Right lung (tissue), 5 donors: Measurements from ENCODE around the gene FOXO4. TPM values are rescaled to one million over a fixed set of nuclear protein-coding genes. Genes with fewer than 3 reads are reported as not detected.

Experiments used
- DNase-seq, 2 donors: peaks; one replicate each; pipeline ENCODE4 v3.0.0-alpha.2; 2013
- polyA plus RNA-seq, 5 donors: library from polyadenylated mRNA; unstranded; fragments of 120-200 nt; gene quantifications; one replicate each; pipeline versions ENCODE4 v1.2.1 to v1.2.3, GENCODE V29; 2013; ENCODE audit warnings: inconsistent platforms in 1 of 5, low replicate concordance in 1 of 5; ENCODE audit not compliant: insufficient read length in 5 of 5, insufficient read depth in 1 of 5

The FOXO4 gene
- polyA plus RNA-seq, 5 donors, result 16.0 to 22.1 (median 19.6) TPM

- DNase-seq, result no peak
These were observed 44.8 kb downstream of the FOXO4 start for GRCh38 chrX:71140440-71140839.

DNA sequence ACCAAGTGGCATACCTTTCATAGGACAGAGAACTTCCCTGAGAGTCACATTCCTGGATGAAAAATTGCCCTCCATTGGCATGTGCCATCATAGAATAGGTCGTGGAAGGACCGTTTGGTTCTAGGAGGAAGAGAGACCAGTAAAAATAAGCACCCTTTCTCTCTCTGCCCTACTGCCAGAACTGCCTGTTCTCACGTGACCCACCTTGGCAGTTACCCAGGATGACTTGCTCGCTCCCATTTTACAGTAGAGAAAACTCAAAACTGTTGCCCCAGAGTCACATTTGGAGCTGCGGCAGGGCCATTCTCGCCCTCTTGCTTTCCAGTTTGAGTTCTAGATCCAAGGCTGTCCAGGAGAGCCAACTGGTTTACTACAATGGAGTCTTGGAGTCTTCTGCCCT lies 47.9 kb downstream of the FOXO4 start:
- DNase-seq, result no peak

- no peak for DNase-seq
These were observed 49.0 kb downstream of the FOXO4 start, which contains the start of gene NLGN3 for GRCh38 chrX:71144651-71145050. Gene NLGN3, plus strand, starts transcription at chrX:71144841. Its CDS starts 2,909 bp downstream, at chrX:71147750.

- DNase-seq, result no peak
These were observed 52.0 kb downstream of the FOXO4 start for GRCh38 chrX:71147496-71148277.

- DNase-seq, result no peak
These were observed 52.6 kb downstream of the FOXO4 start for GRCh38 chrX:71148278-71148663.

- no peak for DNase-seq
These were observed 55.7 kb downstream of the FOXO4 start for GRCh38 chrX:71151366-71151765.

Other genes with a start within 250 kb of the FOXO4 start
- gene TEX11, start 187.1 kb upstream of the FOXO4 start, polyA plus RNA-seq, result under 1 TPM in 2 of 5 donors, not detected in 3; 0.04 to 0.05 TPM
- gene SLC7A3, start 164.8 kb upstream of the FOXO4 start, polyA plus RNA-seq, result 1 to 10 TPM; 2.1 to 4.5 (median 3.7) TPM
- 10 to 100 TPM; 51.5 to 61.7 (median 53.8) TPM for gene SNX12, start 27.5 kb upstream of the FOXO4 start, polyA plus RNA-seq
- gene CXorf65, start 10.9 kb downstream of the FOXO4 start, polyA plus RNA-seq, result under 1 TPM in 2 of 5 donors, not detected in 3; 0.22 to 0.28 TPM
- gene IL2RG, start 15.7 kb downstream of the FOXO4 start, polyA plus RNA-seq, result 1 to 10 TPM; 1.0 to 4.3 (median 3.4) TPM
- 10 to 100 TPM; 49.7 to 65.0 (median 57.6) TPM for gene MED12, start 22.7 kb downstream of the FOXO4 start, polyA plus RNA-seq
- 1 to 10 TPM; 5.5 to 6.9 (median 6.4) TPM for gene NLGN3, start 49.0 kb downstream of the FOXO4 start, polyA plus RNA-seq
- gene GJB1, start 127.4 kb downstream of the FOXO4 start, polyA plus RNA-seq, result 1 to 10 TPM; 3.2 to 6.7 (median 5.2) TPM
- 10 to 100 TPM; 50.0 to 62.4 (median 54.3) TPM for gene ZMYM3, start 158.3 kb downstream of the FOXO4 start, polyA plus RNA-seq
- gene NONO, start 187.8 kb downstream of the FOXO4 start, polyA plus RNA-seq, result 100 to 1,000 TPM; 611 to 701 (median 664) TPM
- gene ITGB1BP2, start 205.9 kb downstream of the FOXO4 start, polyA plus RNA-seq, result 1 to 10 TPM; 2.6 to 7.3 (median 2.7) TPM